CD14-positive monocyte (primary cell): Measurements from ENCODE around the gene PPP2R2C. TPM values are rescaled to one million over a fixed set of nuclear protein-coding genes. Genes with fewer than 3 reads are reported as not detected.

Experiments used
- DNase-seq, 3 donors: peaks; one replicate each; pipeline ENCODE4 v3.0.0-alpha.2; 2011 to 2022
- H2AFZ ChIP-seq: 2 replicates; pipeline ENCODE4 v1.6.0; 2012; ENCODE audit warnings: mild to moderate bottlenecking, low read depth, low read length, inconsistent platforms; ENCODE audit not compliant: insufficient read depth, poor library complexity, severe bottlenecking
- H3K27ac ChIP-seq, 2 donors: 1 replicate in 1 of 2; 2 replicates in 1 of 2; pipeline ENCODE4 v1.5.1; 2012 to 2013; ENCODE audit warnings: low read length in 2 of 2, control low read depth in 1 of 2, inconsistent platforms in 1 of 2, low read depth in 1 of 2, mild to moderate bottlenecking in 1 of 2
- H3K27me3 ChIP-seq, 2 donors: one replicate each; pipeline versions ENCODE4 v1.6.0 to v1.6.1; 2011 to 2013; ENCODE audit warnings: low read length in 2 of 2; ENCODE audit not compliant: control insufficient read depth in 2 of 2, insufficient read depth in 2 of 2
- H3K36me3 ChIP-seq, 2 donors: replicated peaks in 1 of 2; 1 replicate in 1 of 2; 2 replicates in 1 of 2; pipeline versions ENCODE4 v1.5.1 to v1.6.1; 2012 to 2013; ENCODE audit warnings: low read length in 2 of 2, control low read depth in 1 of 2, inconsistent platforms in 1 of 2, mild to moderate bottlenecking in 1 of 2; ENCODE audit not compliant: insufficient read depth in 2 of 2, control insufficient read depth in 1 of 2
- H3K4me1 ChIP-seq, 2 donors: 1 replicate in 1 of 2; 2 replicates in 1 of 2; pipeline versions ENCODE4 v1.5.1 to v1.6.1; 2012 to 2013; ENCODE audit warnings: low read length in 2 of 2, control low read depth in 1 of 2, inconsistent platforms in 1 of 2, mild to moderate bottlenecking in 1 of 2, moderate library complexity in 1 of 2; ENCODE audit not compliant: insufficient read depth in 2 of 2, control insufficient read depth in 1 of 2
- H3K4me2 ChIP-seq: replicated peaks from 2 replicates; pipeline ENCODE3; 2012; ENCODE audit warnings: low read length, moderate library complexity, mild to moderate bottlenecking; ENCODE audit not compliant: poor library complexity, severe bottlenecking; ENCODE audit errors: extremely low read depth
- H3K4me3 ChIP-seq, 3 experiments: fragments of 200-600 bp in 1 of 3; sonication (generic) in 1 of 3; replicated peaks in 1 of 3; 1 replicate in 2 of 3; 2 replicates in 1 of 3; pipeline ENCODE4 v1.5.1; 2011 to 2013; ENCODE audit warnings: low read length in 3 of 3, mild to moderate bottlenecking in 3 of 3, control low read depth in 2 of 3, low read depth in 2 of 3, inconsistent platforms in 1 of 3, moderate library complexity in 1 of 3
- H3K79me2 ChIP-seq: 2 replicates; pipeline ENCODE4 v1.6.0; 2012; ENCODE audit warnings: mild to moderate bottlenecking, control low read depth, inconsistent platforms, low read length, moderate library complexity; ENCODE audit not compliant: insufficient read depth
- H3K9ac ChIP-seq: 2 replicates; pipeline ENCODE4 v1.6.0; 2017; ENCODE audit warnings: low read length, mild to moderate bottlenecking; ENCODE audit not compliant: insufficient read depth, poor library complexity, severe bottlenecking
- H3K9me3 ChIP-seq, 2 donors: replicated peaks in 1 of 2; 1 replicate in 1 of 2; 2 replicates in 1 of 2; pipeline versions ENCODE4 v1.5.1 to v1.6.1; 2012 to 2013; ENCODE audit warnings: low read length in 2 of 2, control low read depth in 1 of 2; ENCODE audit not compliant: control insufficient read depth in 1 of 2, insufficient read depth in 1 of 2
- H4K20me1 ChIP-seq: 2 replicates; pipeline ENCODE4 v1.6.0; 2012; ENCODE audit warnings: mild to moderate bottlenecking, low read length, control low read depth, moderate library complexity; ENCODE audit not compliant: insufficient read depth
- H3K27ac Mint-ChIP-seq, 7 donors: one replicate each; pipeline ENCODE4 v1.8.0; 2020; ENCODE audit warnings: mild to moderate bottlenecking in 7 of 7, mixed read lengths in 7 of 7, moderate library complexity in 6 of 7, inconsistent platforms in 2 of 7
- H3K27me3 Mint-ChIP-seq, 3 donors: one replicate each; pipeline ENCODE4 v1.8.0; 2021 to 2022; ENCODE audit warnings: low read depth in 3 of 3, mild to moderate bottlenecking in 3 of 3, mixed read lengths in 3 of 3, moderate library complexity in 3 of 3, inconsistent platforms in 1 of 3
- H3K36me3 Mint-ChIP-seq, 2 donors: one replicate each; pipeline ENCODE4 v1.8.0; 2020; ENCODE audit warnings: mixed read lengths in 2 of 2, inconsistent platforms in 1 of 2, mild to moderate bottlenecking in 1 of 2
- H3K4me1 Mint-ChIP-seq: one replicate; pipeline ENCODE4 v1.8.0; 2020; ENCODE audit warnings: mild to moderate bottlenecking, mixed read lengths
- H3K4me3 Mint-ChIP-seq, 2 donors: one replicate each; pipeline ENCODE4 v1.8.0; 2020; ENCODE audit warnings: mild to moderate bottlenecking in 2 of 2, mixed read lengths in 2 of 2, moderate library complexity in 1 of 2
- H3K9me3 Mint-ChIP-seq, 7 donors: one replicate each; pipeline ENCODE4 v1.8.0; 2020 to 2022; ENCODE audit warnings: mixed read lengths in 7 of 7, mild to moderate bottlenecking in 6 of 7, moderate library complexity in 6 of 7, inconsistent platforms in 2 of 7
- WGBS: methylation state at CpG from one replicate; pipeline ENCODE4 v1.1.5; 2013; ENCODE audit warnings: missing lambda C conversion rate; ENCODE audit not compliant: insufficient coverage; 5-methylcytosine and 5-hydroxymethylcytosine counted together
- intact Hi-C, 2 donors: fragments of 100-400 bp; cut with micrococcal nuclease; formaldehyde crosslinking; loops; one replicate each; pipeline versions ENCODE4 v1.15.0 to v1.15.1; 2023
- polyA plus RNA-seq, 3 donors: library from polyadenylated mRNA; depleted of rRNA in 1 of 3; unstranded in 2 of 3; stranded (reverse) in 1 of 3; fragments of 300-500 nt in 2 of 3; fragments of >200 nt in 1 of 3; fragmentation: Illumina TruSeq in 2 of 3; gene quantifications; 1 replicate in 2 of 3; 2 replicates in 1 of 3; pipeline ENCODE4 v1.2.3, GENCODE V29; 2012 to 2021
- TF ChIP-seq, protein P1 (sequence below): fragments of 200-600 bp; IDR thresholded peaks from one replicate; pipeline ENCODE4 v1.8.0; 2022; ENCODE audit warnings: antibody characterized with exemption, mild to moderate bottlenecking

Gene PPP2R2C
- polyA plus RNA-seq, 3 donors = not detected

- Histone ChIP-seq H2AFZ (no peak overlapping the region), H4K20me1 (no peaks in the 10 kb centered on the region), H3K4me3 (no peak overlapping the region), H3K9ac (no peak overlapping the region), H3K27ac (no peak overlapping the region), H3K27me3 (peaks cover 0 to 18% of the 10 kb centered on the region in 2 donors), H3K4me1 (no peaks in the 10 kb centered on the region), H3K9me3 (peaks cover 0 to 9% of the 10 kb centered on the region in 2 donors), H3K36me3 (no peaks in the 10 kb centered on the region), H3K79me2 (no peaks in the 10 kb centered on the region), H3K4me2 (no peak overlapping the region)
- intact Hi-C loops = no loop called here
- Mint-ChIP-seq H3K9me3 (peaks cover 0 to 14% (median 5%) of the 10 kb centered on the region in 7 donors), H3K4me3 (peak overlapping the region; percentile 37 to 48), H3K27ac (no peak overlapping the region), H3K36me3 (no peaks in the 10 kb centered on the region), H3K27me3 (peaks cover 17 to 29% (median 22%) of the 10 kb centered on the region in 3 donors), H3K4me1 (peaks cover 8% of the 10 kb centered on the region)
- WGBS = 50% methylated on average over 9 of the region's 14 CpGs
- TF ChIP-seq, protein P1, sequence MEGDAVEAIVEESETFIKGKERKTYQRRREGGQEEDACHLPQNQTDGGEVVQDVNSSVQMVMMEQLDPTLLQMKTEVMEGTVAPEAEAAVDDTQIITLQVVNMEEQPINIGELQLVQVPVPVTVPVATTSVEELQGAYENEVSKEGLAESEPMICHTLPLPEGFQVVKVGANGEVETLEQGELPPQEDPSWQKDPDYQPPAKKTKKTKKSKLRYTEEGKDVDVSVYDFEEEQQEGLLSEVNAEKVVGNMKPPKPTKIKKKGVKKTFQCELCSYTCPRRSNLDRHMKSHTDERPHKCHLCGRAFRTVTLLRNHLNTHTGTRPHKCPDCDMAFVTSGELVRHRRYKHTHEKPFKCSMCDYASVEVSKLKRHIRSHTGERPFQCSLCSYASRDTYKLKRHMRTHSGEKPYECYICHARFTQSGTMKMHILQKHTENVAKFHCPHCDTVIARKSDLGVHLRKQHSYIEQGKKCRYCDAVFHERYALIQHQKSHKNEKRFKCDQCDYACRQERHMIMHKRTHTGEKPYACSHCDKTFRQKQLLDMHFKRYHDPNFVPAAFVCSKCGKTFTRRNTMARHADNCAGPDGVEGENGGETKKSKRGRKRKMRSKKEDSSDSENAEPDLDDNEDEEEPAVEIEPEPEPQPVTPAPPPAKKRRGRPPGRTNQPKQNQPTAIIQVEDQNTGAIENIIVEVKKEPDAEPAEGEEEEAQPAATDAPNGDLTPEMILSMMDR = no peak
- no peak for DNase-seq
Observed at GRCh38 chr4:6338175-6338950, 134.1 kb downstream of the PPP2R2C start.

DNA sequence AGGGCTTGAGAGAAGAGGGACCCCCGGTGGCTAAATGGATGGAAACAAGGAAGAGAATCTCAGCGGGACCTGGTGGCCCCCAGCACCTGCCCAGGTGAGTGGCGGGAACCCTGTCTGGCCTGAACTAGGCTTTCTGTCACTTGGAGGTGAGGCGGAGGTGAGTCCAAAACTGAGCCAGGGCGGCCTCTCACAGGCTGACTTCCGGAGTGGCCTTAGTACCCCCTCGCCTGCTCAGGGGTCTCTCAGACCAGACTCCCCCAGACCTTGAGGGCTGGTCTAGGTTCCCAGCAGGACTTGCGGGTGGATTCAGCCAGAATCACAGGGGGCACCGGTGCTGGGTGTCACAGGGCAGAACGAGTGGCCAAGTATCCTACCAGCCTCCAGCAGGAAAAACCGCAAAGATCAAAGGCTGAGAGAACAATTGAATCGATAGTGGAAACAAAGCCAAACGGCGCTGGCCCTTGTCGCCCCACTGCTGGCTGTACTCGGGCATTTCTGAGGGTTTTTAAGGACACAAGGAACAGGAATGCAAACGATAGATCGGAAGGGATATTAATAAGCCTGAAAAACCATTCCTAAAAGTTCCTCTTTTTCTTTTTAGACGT lies 135.0 kb downstream of the PPP2R2C start:
- H3K4me1 Mint-ChIP-seq = peaks cover 8% of the 10 kb centered on the region
- H3K9me3 ChIP-seq = peaks cover 0 to 9% of the 10 kb centered on the region in 2 donors
- WGBS = 27% methylated on average over 16 of the region's 19 CpGs
- peaks cover 17 to 27% (median 22%) of the 10 kb centered on the region in 3 donors for H3K27me3 Mint-ChIP-seq
- H3K79me2 ChIP-seq = no peaks in the 10 kb centered on the region
- no peak overlapping the region for H3K4me3 ChIP-seq
- no peak overlapping the region for H3K9ac ChIP-seq
- TF ChIP-seq, protein P1 = no peak
- H3K4me2 ChIP-seq = no peak overlapping the region
- peaks cover 0 to 15% (median 5%) of the 10 kb centered on the region in 7 donors for H3K9me3 Mint-ChIP-seq
- no peak overlapping the region for H2AFZ ChIP-seq
- intact Hi-C loops = no loop called here
- no peak overlapping the region for H3K27ac Mint-ChIP-seq
- no peak overlapping the region for H3K27ac ChIP-seq
- no peaks in the 10 kb centered on the region for H3K36me3 Mint-ChIP-seq
- no peak for DNase-seq
- H3K4me3 Mint-ChIP-seq = no peak overlapping the region
- no peaks in the 10 kb centered on the region for H3K4me1 ChIP-seq
- H3K36me3 ChIP-seq = no peaks in the 10 kb centered on the region
- peaks cover 0 to 18% of the 10 kb centered on the region in 2 donors for H3K27me3 ChIP-seq
- H4K20me1 ChIP-seq = no peaks in the 10 kb centered on the region
